ENCODE data around the gene CELF5.

The CELF5 gene

GRCh38 chr19:3278294-3278693 lies 53.8 kb downstream of the CELF5 start:
- TF ChIP-seq, protein P1, sequence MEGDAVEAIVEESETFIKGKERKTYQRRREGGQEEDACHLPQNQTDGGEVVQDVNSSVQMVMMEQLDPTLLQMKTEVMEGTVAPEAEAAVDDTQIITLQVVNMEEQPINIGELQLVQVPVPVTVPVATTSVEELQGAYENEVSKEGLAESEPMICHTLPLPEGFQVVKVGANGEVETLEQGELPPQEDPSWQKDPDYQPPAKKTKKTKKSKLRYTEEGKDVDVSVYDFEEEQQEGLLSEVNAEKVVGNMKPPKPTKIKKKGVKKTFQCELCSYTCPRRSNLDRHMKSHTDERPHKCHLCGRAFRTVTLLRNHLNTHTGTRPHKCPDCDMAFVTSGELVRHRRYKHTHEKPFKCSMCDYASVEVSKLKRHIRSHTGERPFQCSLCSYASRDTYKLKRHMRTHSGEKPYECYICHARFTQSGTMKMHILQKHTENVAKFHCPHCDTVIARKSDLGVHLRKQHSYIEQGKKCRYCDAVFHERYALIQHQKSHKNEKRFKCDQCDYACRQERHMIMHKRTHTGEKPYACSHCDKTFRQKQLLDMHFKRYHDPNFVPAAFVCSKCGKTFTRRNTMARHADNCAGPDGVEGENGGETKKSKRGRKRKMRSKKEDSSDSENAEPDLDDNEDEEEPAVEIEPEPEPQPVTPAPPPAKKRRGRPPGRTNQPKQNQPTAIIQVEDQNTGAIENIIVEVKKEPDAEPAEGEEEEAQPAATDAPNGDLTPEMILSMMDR (IDR thresholded peaks at IDR 0.05; ENCODE audit: low read depth, low read length), result no peak
- DNase-seq (ENCODE audit: low read depth in 2 of 2), result no peak
- no peak overlapping the region for H3K4me3 ChIP-seq (replicated peaks in 1 of 2; ENCODE audit: low read depth in 2 of 2, low read length in 2 of 2)

- no peak for DNase-seq (ENCODE audit: low read depth in 2 of 2)
- TF ChIP-seq, protein P1 (IDR thresholded peaks at IDR 0.05; ENCODE audit: low read depth, low read length), result no peak
- H3K4me3 ChIP-seq (replicated peaks in 1 of 2; ENCODE audit: low read depth in 2 of 2, low read length in 2 of 2), result no peak overlapping the region
These were observed 54.3 kb downstream of the CELF5 start for GRCh38 chr19:3278749-3279148.

DNA sequence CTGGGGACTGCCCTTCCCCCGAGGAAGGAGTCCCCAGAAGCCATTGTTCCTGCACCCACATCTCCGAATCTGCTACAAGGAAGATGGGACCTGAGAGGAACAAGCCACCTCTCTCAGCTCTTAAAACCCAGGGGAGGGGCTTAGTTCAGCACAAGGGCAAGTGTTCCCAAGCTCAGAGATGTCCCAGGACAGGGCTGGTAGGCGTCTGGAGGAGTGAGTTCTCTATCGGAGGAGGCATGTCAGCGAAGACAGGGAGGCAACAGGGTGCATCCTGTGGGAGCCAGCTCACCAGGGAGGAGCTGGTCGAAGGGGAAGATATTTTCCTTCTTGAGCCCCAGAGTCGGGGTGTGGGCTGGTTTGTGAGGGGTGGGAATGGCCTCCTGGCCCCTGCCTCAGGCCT lies 54.8 kb downstream of the CELF5 start:
- DNase-seq (ENCODE audit: low read depth in 2 of 2), result no peak
- no peak overlapping the region for H3K4me3 ChIP-seq (replicated peaks in 1 of 2; ENCODE audit: low read depth in 2 of 2, low read length in 2 of 2)
- TF ChIP-seq, protein P1 (IDR thresholded peaks at IDR 0.05; ENCODE audit: low read depth, low read length), result no peak

- H3K4me3 ChIP-seq (replicated peaks in 1 of 2; ENCODE audit: low read depth in 2 of 2, low read length in 2 of 2), result no peak overlapping the region
- DNase-seq (ENCODE audit: low read depth in 2 of 2), result no peak
- TF ChIP-seq, protein P1 (IDR thresholded peaks at IDR 0.05; ENCODE audit: low read depth, low read length), result no peak
These were observed 56.6 kb downstream of the CELF5 start for GRCh38 chr19:3281026-3281425.

DNA sequence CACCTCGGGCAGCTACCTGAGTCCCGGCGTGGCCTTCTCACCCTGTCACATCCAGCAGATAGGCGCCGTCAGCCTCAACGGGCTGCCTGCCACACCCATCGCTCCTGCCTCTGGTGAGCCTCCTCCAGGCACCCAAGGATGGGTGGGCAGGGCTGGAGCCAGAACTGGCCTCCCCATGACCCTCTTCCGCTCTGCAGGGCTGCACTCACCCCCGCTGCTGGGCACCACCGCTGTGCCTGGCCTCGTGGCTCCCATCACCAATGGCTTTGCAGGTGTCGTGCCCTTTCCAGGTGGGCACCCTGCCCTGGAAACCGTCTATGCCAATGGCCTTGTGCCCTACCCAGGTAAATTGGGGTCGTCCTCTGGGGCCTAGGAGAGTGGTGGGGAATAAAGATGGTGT lies 57.7 kb downstream of the CELF5 start:
- TF ChIP-seq, protein P1 (IDR thresholded peaks at IDR 0.05; ENCODE audit: low read depth, low read length), result no peak
- DNase-seq (ENCODE audit: low read depth in 2 of 2), result no peak
- no peak overlapping the region for H3K4me3 ChIP-seq (replicated peaks in 1 of 2; ENCODE audit: low read depth in 2 of 2, low read length in 2 of 2)

- TF ChIP-seq, protein P1 (IDR thresholded peaks at IDR 0.05; ENCODE audit: low read depth, low read length), result no peak
- H3K4me3 ChIP-seq (replicated peaks in 1 of 2; ENCODE audit: low read depth in 2 of 2, low read length in 2 of 2), result no peak overlapping the region
- no peak for DNase-seq (ENCODE audit: low read depth in 2 of 2)
These were observed 58.1 kb downstream of the CELF5 start for GRCh38 chr19:3282564-3282963.

DNA sequence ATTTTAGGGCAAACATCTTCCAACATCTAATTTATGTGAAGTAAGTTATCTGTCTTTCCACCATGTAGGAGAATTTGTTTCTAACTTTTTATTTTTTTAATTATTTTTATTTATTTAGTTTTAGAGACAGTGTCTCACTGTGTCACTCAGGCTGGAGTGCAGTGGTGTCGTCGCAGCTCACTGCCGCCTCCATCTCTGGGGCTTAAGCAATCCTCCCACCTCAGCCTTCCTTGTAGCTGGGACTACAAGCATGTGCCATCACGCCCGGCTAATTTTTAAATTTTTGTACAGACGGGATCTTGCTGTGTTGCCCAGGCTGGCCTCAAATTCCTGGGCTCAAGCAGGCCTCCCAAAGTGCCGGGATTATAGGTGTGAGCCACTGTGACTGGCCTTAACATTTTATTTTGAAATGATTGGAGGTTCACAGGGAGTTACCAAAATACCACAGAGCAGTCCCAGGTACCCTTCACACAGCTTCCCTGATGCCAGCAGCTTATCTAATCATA lies 58.8 kb downstream of the CELF5 start:
- H3K4me3 ChIP-seq (replicated peaks in 1 of 2; ENCODE audit: low read depth in 2 of 2, low read length in 2 of 2), result no peak overlapping the region
- DNase-seq (ENCODE audit: low read depth in 2 of 2), result no peak
- TF ChIP-seq, protein P1 (IDR thresholded peaks at IDR 0.05; ENCODE audit: low read depth, low read length), result no peak
